ENCODE measurements around the gene PAIP1.
"Not testable (repeated sequence)": the region's sequence is repeated elsewhere in the genome, so short reads cannot be mapped to it uniquely, and the experiment has no call there.

The PAIP1 gene, protein sequence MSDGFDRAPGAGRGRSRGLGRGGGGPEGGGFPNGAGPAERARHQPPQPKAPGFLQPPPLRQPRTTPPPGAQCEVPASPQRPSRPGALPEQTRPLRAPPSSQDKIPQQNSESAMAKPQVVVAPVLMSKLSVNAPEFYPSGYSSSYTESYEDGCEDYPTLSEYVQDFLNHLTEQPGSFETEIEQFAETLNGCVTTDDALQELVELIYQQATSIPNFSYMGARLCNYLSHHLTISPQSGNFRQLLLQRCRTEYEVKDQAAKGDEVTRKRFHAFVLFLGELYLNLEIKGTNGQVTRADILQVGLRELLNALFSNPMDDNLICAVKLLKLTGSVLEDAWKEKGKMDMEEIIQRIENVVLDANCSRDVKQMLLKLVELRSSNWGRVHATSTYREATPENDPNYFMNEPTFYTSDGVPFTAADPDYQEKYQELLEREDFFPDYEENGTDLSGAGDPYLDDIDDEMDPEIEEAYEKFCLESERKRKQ
- 55.5 to 80.0 reads per million in 2 experiments for total RNA-seq

DNA sequence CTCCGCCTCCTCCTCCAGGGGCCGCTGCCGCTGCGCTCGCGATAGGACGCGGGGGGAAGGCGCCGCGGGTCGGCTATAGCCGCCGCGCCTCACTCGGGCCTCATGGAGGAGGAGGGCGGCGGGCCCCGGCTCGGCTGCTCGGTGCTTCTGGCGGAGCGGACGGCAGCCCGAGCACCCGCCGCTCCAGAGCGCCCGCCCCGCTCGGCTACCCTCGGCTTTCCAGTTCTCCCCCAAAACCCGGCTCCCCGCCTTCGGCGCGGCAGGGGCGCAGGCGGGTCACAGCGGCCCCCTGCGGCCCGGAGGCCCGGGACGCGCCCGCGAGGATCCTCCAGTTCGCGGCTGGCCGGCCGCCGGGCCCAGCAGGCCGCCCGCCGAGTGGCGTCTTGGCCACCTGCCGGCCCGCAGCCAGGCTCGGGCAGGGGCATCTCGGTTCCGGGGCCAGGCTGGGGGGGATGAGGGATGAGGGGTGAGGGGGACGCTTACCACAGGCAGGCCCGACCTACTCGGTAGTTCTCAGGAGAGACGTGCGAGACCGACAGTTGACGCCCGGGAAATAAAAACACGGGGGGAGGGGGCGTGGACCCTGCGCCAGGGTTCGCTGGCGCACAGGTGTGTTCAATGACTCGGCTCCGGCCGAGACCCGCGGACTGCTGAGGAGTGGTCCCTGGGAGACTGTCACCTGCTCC is at the start of gene PAIP1:
Gene PAIP1 (minus strand): TSS at position 221 of the 686 bp plus-strand sequence. CDS start 231 bp downstream, outside the sequence.
- DNase-seq (ENCODE audit: low read depth), result peak; percentile 72

DNA sequence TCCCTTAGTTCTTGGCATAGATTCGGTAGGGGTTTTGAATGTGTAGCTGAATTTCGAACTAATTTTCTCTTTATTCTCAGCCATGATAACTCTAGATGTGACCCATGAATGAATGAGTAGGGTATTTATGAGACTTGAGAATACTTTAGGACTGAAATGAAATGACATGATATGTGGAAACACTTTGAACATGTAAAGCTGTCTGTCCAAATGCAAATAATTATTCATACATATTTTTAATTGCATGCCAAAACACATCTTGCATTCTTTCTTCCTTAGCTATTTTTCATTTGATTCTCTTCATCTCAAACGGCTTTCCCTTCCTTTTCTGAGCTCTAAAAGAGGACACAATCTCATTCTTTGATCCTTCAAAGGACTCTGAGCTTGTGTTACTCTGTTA is 49.5 kb upstream of the PAIP1 start:
- no peak for DNase-seq (ENCODE audit: low read depth)

DNA sequence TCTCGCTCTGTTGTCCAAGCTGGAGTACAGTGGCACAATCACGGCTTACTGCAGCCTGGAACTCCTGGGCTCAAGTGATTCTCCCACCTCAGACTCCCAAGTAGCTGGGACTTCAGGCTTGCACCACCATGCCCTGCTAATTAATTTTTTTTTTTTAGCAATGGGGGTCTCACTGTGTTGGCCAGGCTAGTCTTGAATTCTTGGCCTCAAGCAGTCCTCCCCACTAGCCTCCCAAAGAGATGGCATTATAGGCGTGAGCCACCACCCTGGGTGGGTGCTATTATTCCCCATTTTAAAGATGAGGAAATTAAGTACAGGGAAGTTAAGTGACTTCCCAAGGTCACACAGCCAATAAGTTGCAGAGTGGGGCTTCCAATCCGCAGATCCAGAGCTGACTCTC is 47.8 kb upstream of the PAIP1 start:
- no peak for DNase-seq (ENCODE audit: low read depth)

DNA sequence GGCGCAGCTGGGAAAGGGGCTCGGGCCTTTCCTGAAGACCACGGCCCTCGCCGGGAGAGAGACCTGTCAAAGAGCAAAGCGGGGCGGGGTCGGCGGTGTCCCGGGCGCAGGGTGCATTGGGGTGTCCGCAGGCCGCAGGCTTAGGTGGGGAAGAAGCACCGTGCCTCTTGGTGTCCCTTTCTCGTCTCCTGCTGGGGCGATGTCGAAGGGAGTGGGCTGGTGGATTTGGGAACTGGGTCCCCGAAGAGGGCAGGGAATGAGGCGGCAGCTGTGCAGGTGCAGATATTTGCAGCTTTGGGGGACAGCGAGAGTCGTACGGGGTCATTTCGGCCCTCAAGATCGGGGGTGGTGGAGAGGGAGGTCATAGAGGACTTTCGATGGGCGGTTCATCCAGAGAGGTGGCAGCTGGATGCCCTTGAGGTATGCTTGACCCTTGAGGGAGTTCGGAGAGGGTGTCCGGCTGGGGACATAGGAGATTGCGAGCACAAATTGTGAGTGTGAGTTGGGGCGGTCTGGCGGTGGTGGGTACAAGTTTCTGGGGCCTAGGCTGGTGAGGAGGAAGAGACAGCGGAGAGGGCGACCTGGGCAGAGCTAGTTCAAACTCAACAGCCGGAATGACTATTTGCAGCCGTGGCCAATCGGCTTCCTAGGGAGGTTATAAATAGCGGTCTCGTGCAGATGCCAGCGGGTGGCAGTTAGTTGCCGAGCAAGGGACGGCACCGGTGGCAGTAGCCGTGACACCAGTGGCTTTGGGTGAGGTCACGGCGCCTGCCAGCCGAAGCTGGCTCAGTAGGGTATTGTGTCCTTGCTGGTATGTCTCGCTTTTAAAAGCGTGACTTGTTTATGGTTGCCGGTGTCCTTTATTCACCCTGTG is 46.7 kb upstream of the PAIP1 start:
- DNase-seq (ENCODE audit: low read depth), result peak; percentile 51

DNA sequence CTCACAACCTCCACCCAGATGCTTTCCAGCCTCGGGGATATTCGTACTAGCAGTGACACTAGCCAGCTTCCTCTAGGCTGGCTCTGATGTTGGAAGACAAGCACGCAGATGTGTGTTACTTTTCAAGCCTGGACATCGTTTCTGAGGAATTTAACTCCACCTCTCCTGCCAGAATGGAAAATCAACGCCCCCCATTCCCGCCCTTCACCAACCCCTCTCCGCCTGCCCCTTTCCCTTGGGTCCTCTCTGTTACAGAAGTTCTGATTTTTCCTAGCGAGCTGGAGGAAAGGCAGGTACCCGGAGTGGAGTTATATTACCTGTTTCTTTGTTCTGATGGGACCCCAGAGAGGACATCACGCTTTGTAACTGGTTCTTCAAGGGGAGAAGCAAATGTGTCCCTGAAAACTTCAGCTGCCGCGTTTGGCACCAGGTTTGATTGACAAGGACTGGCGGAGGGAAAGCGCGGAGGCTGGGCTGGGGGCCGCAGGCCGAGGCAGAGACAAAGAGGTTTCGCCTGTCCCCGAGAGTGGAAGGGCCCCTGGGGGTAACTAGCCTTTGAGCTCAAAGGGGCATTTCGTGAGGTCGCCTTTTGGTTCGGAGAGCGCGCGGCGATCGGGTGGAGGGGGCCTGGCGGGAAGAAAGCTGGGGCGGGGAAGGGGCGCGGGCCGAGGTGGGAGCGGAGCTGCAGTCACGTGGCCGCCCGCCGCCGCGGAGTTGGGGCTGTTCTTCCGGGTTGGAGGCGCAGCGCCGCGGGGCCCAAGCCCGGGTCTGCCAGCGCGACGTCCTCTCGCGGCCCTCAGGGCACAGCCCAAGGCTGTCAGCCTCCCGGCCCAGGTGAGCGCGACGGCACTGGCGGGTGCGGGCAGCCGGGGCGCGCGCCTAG is 45.8 kb upstream of the PAIP1 start, which contains the start of gene NNT:
Gene NNT (plus strand): TSS at position 720 of the 883 bp plus-strand sequence. CDS start 6,016 bp downstream, outside the sequence.
- DNase-seq (ENCODE audit: low read depth), result peak; percentile 68

DNA sequence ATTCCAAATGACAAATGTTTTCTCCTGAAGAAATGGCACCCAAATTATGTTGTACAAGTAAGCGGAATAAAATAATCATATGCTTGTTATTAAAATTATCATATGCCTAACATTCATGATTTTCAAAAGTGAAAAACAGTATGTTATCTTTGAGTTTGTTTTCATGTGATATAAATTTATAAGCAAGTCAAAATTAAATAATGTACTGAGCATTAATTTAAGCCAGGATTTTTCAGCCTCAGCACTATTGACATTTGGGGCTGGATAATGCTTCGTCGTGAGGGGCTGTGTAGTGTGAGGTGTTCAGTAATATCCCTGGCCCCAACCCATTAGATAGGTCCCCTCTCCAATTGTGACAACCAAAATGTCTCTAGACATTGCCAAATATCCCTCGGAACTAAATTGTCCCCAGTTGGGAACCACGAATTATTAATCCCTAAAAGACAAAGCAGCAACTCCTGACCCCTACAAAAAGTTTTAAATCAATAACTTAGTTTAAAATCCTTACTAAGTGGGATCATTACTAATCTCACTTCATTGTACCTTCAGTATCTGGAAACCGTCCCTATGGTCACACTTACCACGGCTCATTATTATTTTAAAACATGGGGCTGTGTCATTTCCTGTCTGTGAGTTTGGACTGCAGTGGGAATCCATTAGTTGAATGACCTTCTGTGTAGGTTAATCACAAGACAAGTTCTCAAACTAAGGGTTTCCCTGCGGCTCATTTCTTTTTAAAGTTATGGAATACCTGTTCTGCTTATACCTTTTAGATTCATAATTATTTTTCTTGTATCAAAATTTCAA is 44.8 kb upstream of the PAIP1 start:
- no peak for DNase-seq (ENCODE audit: low read depth)

DNA sequence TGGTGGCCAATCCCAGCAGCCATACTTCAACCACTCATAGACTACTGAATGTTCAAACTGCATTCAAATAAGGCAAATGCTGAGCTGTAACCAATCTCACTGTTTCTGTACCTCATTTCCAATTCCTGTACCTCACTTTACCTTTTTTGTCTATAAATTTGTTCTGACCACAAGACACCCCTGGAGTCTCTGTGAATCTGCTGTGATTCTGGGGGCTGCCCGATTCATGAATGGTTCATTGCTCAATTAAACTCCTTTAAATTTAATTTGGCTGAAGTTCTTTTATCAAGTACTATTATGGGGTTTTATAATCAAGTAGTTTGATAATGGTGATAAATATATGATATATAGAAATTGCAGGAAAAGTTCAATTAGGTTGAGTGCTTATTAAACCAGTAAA is 42.0 kb upstream of the PAIP1 start:
- not testable (repeated sequence) for DNase-seq (ENCODE audit: low read depth)

DNA sequence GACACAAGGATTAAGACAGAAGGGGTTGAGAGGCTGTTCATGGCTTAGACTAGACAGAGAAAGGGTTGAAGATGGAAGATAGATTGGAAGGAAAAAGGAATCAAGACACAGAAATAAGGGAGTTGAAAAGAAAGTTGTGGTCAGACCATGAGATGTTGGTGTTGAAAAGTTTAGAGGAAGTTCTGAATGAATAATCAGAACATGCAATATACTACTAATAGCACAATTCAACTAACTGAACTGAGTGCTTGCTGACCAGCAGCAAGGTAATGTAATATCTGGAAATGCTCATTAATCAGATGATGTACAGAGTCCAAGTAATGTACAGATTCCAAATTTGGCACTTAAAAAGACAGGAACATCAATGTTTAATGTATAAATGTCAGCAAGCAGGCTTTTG is 35.5 kb upstream of the PAIP1 start:
- no peak for DNase-seq (ENCODE audit: low read depth)

DNA sequence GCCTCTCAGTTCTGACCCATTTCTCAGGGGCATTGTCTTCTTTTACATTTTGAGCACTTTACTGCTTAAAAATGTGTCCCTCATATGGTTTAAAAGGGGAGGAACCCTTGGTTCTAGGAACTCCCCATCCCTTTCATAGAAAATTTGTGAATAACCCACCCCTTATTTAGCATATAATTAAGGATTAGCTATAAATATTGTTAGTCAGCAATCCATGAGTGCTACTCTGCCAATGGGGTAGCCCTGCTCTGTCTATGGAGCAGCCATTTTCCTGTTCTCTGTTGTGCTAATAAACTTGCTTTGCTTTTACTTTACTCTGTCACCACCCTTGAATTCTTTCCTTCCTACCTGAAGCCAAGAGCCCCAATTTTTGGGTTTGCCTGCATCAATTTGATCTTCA is 33.8 kb upstream of the PAIP1 start:
- DNase-seq (ENCODE audit: low read depth), result no peak

DNA sequence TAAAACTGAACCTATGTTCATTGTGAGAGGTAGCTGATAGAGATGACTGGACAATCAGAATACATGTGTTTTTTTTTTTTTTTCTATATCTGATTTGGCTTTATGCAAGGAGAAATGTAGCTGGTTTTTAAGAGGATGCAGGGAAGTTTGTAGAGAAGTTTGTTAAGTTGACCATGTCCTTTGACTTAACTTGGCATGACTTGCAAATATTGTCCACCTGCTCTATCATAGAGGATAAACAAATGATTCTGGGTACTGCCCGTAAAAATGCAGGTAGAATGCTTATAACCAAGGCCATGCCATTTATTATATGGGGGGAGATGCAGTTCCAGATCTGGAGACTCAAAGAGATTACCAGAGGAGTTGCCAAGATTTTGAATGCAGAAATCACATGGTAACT is 32.4 kb upstream of the PAIP1 start:
- DNase-seq (ENCODE audit: low read depth), result no peak

DNA sequence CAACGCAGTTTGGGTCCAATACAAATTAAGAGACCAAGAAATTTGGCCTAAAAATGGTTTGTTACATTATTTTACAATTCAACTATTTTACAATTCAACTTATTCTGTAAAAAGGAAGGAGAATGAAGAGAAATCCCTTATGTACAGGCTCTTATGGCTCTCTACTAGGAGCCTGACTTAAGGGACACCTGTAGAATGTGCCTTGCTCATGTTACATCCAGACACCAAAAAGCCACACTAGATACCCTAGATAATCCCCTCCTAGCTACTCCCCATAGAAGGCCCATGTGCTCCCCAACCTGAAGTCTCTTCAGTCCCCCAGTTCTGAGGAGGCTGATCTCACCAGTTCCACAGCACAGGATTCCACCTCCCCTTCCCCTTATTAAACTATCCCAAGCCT is 32.0 kb upstream of the PAIP1 start:
- no peak for DNase-seq (ENCODE audit: low read depth)

DNA sequence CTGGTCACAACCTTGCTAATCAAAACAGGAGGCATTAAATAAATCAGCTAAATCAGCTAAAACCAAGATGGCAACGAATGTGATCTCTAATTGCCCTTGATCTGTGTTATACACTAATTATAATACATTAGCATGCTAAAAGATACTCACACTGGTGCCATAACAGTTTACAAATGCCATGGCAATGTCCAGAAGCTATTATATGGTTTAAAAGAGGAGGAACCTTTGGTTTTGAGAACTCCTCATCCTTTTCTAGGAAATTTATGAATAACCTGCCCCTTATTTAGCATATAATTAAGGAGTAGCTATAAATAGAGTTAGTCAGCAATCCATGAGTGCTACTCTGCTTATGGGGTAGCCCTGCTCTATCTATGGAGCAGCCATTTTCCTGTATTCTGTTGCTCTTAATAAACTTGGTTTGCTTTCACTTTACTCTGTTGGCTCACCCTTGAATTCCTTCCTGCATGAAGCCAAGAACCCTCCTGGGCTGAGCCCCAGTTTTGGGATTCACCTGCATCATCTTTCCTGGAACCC is 27.4 kb upstream of the PAIP1 start:
- no peak for DNase-seq (ENCODE audit: low read depth)

DNA sequence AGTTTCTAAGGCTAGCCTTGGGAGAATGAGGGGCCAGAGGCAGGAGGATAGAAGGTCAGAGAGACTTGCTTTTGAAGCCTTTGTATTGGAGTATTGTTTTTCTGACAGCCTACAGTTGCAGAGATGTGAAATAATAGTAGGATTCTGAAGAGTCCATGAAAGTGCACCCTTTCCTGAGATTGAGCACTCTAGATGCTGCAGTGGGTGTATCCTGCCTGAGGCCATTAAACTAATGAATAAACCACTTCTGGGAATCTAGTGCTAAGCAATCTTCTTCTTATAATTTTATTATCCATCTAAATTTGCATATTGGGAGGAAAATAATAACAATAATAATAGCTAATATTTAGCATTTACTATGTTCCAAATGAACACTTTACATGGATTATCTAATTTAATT is 26.8 kb upstream of the PAIP1 start:
- DNase-seq (ENCODE audit: low read depth), result no peak

DNA sequence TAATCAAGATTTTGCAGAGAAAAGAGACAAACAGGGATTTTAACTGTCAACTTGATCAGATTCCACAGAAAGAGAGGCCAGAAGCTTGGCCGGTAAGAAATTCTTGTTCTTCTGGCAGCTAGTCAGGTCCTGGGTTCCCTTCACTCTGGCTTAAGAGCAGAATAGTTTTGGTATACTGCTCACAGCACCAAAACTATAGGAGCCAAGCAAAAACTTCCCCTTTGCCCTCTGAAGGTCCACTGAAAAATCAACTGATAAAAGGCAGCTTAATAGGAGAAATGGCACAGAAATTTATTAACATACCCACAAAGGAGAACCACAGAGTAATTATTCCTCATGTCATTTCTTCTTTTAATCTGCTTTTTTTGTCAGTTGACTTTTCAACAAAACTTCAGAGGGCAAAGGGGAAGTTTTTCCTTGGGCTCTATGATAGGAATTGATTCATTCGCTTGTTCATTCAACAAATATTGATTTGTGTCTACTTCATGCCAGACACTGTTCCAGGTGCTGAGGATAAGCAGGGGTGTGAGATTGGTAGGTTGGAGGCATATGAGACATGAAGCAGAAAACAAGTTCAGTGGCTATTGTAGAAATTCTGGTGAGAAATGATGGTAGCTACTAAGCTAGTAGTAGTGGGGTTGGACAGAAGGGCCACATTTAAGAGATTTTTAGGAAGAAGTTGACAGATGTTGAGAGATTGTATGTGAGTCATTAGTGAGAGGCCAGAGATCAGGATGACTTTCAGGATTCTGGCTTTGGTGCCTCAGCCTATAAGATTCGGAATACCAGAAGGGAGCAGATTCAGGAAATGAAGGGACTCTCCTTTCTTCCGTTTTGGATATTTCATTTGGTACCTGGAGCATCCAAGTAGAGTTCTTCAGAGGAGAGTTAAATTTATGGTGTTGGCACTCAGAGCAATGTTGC is 25.5 kb upstream of the PAIP1 start:
- DNase-seq (ENCODE audit: low read depth), result no peak

DNA sequence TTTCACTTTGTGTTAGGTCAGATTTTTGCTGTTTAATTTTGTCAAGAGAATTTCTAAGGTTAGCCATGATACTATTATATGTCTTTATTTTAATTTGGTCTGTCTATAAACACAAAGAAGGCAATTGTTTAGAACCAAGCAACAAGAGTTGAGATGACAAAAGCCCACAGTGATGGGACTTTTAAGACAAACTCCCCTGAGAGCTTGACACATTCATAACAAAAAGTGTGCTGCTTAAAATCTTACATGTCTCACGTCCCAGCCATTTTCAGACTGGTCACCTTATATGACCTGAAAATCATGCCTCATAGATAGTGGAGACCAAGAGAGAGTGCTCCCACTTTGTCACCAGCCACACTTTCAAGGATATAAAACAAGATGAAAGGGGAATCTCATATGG is 24.5 kb upstream of the PAIP1 start:
- no peak for DNase-seq (ENCODE audit: low read depth)

DNA sequence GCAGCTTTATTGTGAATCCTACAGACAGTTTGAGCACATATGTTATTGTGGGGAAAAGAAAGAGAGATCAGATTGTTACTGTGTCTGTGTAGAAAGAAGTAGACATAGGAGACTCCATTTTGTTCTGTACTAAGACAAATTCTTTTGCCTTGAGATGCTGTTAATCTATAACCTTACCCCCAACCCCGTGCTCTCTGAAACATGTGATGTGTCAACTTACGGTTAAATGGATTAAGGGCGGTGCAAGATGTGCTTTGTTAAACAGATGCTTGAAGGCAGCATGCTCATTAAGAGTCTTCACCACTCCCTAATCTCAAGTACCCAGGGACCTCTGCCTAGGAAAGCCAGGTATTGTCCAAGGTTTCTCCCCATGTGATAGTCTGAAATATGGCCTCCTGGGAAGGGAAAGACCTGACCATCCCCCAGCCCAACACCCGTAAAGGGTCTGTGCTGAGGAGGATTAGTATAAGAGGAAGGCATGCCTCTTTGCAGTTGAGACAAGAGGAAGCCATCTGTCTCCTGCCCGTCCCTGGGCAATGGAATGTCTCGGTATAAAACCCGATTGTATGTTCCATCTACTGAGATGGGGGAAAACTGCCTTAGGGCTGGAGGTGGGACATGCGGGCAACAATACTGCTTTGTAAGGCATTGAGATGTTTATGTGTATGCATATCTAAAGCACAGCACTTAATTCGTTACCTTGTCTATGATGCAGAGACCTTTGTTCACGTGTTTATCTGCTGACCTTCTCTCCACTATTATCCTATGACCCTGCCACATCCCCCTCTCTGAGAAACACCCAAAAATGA is 23.7 kb upstream of the PAIP1 start:
- DNase-seq (ENCODE audit: low read depth), result not testable (repeated sequence)

DNA sequence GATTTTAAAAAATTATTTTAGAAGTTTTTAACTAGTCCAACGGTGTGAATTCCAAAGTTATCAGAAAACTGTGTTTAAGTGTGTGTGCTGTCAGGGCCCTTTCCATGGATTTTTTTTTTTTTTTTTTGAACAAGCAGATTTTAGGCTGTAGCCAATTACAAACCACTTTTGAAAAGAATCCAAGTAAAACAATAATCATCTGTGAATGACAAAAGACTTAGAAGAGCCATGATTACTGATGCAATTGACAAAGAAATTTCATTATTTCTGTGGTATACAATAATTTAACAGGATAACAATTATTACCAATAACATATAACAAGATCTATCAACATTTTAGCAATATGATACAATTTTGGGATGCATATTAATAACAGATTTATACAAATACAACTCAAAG is 16.2 kb upstream of the PAIP1 start:
- no peak for DNase-seq (ENCODE audit: low read depth)

DNA sequence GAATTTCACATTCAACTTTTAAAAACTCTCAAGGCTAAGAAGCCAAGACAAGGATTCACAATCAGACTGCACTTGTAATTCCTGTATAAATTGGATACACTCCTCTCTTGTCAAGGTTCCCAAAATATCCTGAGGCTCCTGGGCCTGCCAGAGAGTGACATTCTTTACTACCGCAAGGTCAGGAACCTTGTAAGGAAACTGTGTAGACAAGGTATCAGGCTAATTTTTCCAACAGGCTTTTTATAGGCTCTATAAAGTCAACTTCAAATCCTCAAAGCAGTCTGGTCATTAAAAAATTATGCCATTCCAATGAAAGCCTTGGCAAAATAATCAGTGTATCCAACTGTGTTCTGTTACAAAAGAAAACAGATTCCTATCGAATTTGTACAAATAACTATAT is 15.5 kb upstream of the PAIP1 start:
- DNase-seq (ENCODE audit: low read depth), result no peak

Measured in T follicular helper cell (primary cell).